Glomerular visceral epithelial cell (primary cell): ENCODE data around the gene IL20RA.
A peak's percentile ranks its signal among the peaks of the same experiment; 100 is the strongest.

ENCODE experiments used
- DNase-seq: peaks from one replicate; pipeline ENCODE4 v3.0.0-alpha.2; 2016; ENCODE audit errors: extremely low spot score

Gene IL20RA

GRCh38 chr6:137045222-137045789 lies 541 bp upstream of the IL20RA start:
- no peak for DNase-seq

- DNase-seq: peak; percentile 21
These were observed 927 bp downstream of the IL20RA start for GRCh38 chr6:137043710-137044365.

DNA sequence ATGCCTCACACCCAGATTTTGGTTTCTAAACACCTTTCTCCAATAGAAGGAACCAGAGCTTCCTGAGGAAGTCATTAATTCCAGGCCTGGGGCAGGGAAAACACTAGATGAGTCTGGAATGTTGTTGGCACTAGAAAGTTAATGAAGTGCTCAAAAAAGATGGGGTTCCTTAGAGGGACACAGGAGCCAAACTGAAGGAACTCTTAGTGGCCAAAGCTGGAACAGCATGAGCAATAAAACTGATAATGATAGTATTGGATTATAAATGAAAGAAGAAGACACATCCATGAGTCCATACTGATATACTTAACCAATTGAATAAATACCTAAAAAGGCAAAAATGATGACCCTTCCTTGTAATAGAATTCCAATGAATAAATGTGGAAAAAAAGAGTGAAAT lies 4.4 kb downstream of the IL20RA start:
- DNase-seq: no peak

DNA sequence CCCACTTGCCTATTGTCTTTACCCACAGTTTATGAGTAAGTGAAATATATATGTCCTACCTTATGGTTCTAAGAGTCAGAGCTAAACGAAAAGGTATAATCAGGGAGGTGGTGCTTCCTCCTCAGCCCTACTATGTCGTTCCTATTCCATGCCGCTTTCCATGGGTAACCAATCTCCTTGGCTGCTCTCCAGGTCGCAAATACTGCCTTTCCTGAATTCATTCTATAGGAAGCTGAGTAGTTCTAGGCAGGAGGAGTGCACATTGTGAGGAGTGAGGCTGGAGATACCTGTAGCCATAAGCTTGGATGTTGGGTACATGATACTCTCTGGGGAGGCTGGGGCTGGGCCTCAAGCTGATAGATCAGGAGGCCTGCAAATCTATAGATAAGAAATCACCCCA lies 5.8 kb downstream of the IL20RA start:
- DNase-seq: no peak

DNA sequence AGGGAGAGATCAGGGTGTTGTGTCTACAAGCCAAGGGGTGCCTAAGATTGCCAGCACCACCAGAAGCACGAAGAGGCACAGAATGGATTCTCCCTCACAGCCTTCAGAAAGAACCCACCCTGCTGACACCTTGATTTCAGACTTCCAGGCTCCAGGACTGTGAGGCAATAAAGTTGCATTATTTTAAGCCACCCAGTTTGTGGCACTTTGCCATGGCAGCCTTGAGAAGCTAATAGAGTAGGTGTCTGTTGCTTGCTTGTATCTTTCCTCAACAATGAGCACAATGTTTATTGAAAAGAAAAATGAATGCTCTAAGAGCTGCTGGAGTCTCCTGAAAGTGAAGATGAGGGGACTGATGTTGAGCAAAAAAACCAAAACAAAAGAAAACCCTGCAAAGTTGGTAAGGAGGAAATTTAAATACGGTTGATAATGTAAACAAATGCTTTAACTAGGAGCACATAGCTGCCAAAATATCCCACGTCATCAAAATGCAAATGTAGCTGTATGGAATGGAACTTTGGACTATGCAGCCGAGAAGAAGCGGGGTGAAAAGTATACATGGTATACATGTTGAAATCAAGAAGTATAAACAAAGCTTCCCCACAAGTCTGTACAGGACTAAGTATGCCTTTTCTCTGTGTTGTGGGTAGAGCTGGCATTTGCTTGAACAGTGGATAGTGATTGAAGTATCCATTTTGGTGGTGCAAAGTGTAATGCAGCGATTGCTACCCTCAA lies 8.0 kb downstream of the IL20RA start:
- DNase-seq: no peak

DNA sequence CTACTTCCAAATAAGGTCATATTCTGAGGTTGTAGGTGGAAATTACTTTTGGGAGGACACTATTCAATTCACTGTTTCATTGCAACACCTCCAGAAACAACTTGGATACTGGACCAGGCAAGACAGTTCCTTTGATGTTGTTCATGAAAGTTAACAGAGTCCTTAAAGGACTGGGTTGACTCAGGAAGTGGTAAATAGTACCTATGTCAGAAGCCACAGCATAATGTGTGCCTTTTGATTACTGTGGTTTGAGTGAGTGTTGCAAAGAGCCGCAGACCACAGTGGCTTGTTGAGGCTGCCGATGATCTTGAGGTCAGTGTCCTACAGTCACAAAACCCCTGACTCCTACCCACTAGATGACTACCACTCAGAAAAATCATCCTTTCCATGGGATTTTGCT lies 10.9 kb downstream of the IL20RA start:
- peak; percentile 73 for DNase-seq

DNA sequence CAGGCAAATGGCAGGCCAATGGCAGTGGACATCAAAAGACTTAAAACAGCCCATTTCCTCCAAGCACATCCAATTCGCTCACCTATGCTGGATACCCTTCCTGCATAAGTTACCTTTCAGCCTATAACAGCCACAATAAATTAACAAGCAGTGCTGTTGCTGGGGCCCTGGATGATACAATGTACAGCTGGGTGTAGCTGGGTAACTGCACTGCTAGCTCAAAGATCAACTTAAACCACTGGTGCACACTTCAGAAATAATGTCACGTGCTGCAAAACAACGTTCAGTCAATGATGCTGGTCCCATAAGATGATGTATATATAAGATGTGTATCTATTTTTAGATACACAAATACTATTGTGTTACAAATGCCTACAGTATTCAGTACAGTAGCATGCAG lies 13.6 kb downstream of the IL20RA start:
- DNase-seq: no peak

GRCh38 chr6:137028912-137029311 lies 15.9 kb downstream of the IL20RA start:
- DNase-seq: no peak

- peak; percentile 46 for DNase-seq
These were observed 18.7 kb downstream of the IL20RA start for GRCh38 chr6:137025786-137026730.

- no peak for DNase-seq
These were observed 20.4 kb downstream of the IL20RA start for GRCh38 chr6:137024237-137024990.

DNA sequence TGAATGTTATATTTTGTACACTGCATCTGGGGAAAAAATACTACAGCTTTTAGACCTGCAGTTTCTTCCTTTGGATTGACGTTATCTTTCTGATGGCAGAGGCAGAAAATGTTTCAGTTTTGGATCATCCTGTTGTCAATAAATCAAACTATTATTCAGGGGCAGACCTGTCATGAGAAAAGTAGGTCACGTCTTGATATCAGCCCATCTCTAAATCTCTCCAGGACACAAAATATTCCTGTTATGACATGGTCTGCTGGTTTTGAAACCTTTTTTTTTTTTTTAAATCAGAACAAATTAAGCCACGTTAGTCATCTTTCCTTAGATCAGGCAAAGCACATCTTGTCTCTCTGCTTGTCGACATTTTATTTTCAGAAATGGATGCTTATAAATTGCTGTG lies 24.0 kb downstream of the IL20RA start:
- DNase-seq: no peak

- no peak for DNase-seq
These were observed 25.1 kb downstream of the IL20RA start for GRCh38 chr6:137019476-137020272.

- no peak for DNase-seq
These were observed 27.7 kb downstream of the IL20RA start for GRCh38 chr6:137017081-137017480.

- peak; percentile 9 for DNase-seq
These were observed 28.4 kb downstream of the IL20RA start for GRCh38 chr6:137016356-137016755.

DNA sequence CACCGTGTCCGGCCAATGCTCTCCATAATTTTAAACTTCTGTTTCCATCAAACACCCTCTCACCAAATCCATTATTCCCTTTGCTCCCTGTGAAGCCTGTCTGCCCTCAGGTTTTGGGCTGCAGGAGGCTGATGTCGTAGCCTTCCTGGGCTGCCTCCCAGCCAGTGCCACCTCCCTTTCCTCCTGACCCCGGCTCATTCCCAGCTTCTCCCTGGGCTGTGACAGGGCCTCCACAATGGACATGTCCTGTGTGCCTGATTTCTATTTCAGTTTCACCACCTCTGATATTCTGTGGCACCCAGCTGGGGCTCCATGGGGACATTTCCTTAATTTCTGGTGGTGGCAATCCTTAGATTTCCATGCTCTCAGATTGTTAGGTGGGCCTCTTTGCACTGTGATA lies 28.8 kb downstream of the IL20RA start:
- no peak for DNase-seq

DNA sequence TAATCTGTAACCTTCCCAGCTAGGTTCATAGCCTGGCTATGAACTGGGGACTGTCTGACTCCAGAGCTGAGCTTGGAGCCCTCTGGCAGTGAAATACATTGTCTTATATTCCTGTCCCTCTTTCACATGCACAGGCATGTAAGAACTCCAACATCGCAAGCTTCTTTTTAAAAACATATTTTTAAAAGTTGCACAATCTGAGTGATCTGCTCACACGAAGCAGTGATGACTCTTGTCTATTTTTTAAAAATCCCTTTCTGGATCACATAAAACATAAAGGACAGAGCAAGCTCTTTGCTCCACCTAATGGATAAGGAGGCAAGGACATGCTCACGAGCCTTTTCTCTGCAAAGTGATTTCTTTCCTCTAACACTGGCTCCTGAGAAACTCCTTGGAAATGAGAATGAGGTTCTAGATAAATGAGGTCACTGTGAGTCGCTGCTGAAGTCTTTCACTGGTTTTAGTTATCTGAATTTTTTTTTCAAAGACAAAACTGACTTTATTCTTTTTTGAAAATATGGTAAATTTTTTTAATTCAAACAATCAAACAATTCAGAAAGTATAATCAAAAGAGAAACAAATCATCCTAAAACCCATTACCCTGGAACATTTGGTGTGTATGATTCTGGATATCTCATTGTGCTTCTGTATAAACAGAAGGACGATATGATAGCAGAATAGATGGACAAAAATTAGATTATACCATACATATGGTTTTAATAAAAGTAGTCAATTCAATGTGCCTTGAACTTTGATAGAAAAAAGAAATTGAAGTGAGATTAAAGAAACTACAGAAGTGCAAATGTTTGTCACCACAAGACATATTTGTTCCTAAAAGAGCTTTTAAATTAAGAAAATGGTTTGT lies 30.8 kb downstream of the IL20RA start:
- DNase-seq: peak; percentile 38

GRCh38 chr6:137013031-137013430 lies 31.7 kb downstream of the IL20RA start:
- peak; percentile 24 for DNase-seq

DNA sequence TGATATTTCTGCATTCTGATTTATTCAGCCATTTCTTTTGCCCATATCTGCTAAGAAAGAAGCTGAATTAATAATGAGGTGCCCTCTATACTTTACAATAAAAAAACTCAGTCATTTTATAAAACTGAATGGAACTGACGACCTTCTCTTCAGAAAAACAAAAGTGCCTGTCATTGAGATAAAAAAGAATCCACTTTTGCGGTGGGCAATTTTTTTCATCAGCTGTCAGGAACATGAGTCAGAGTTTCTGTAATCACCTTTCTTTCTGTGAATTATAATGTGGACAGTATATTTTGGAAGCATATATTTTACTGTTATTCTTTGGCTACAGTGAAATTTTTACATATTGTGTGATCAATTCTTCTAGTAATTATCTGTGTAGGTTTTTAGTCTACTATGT lies 33.4 kb downstream of the IL20RA start:
- no peak for DNase-seq

DNA sequence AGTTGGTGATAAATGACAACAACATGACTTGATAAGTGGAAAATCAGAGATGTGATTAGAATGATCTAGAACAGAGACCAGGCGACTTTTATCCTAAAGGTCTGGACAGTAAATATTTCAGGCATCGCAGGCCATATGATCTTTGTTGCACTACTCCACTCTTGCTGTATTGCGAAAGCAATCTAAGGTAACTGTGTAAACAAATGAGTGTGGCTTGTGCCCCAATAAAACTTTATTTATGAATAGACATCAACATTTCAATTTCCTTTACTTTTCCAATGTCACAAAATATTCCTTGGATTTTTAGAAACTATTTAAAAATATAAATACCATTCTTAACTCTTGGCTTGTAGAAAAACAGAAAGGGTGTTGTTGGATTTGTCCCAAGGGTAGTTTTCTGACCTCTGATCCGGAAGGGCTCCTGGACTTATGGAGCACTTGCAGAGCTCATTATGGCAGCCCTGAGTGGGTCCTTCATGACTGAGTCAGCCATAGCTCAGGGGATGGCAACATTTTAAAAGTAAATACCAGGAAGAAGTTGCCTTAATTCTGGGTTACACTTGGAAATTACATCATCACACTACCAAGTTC lies 34.5 kb downstream of the IL20RA start:
- no peak for DNase-seq
